HG02852 (cell line): ENCODE results near the gene RPUSD1.

Experiments
- ATAC-seq: cut with Tn5 transposase; IDR thresholded peaks from one replicate; pipeline ENCODE4 v1.9.1; 2021; ENCODE audit warnings: mild to moderate bottlenecking, moderate library complexity; ENCODE audit not compliant: unreplicated experiment

The RPUSD1 gene

GRCh38 chr16:799948-800833 lies 12.0 kb upstream of the RPUSD1 start, which contains the start of gene GNG13:
GNG13 (minus strand) TSS chr16:800734; CDS start chr16:799077, 1,657 bp downstream.
- no peak for ATAC-seq

- no peak for ATAC-seq
Measured at GRCh38 chr16:799111-799947, 11.1 kb upstream of the RPUSD1 start.

GRCh38 chr16:798666-799065 lies 10.5 kb upstream of the RPUSD1 start:
- ATAC-seq, result no peak

- ATAC-seq, result no peak
Measured at GRCh38 chr16:797686-798085, 9.5 kb upstream of the RPUSD1 start.

GRCh38 chr16:797120-797420 lies 8.9 kb upstream of the RPUSD1 start:
- ATAC-seq, result no peak

GRCh38 chr16:796296-797119 lies 8.3 kb upstream of the RPUSD1 start:
- ATAC-seq, result no peak

GRCh38 chr16:795580-796229 lies 7.5 kb upstream of the RPUSD1 start:
- no peak for ATAC-seq

- no peak for ATAC-seq
Measured at GRCh38 chr16:794853-795466, 6.8 kb upstream of the RPUSD1 start.

GRCh38 chr16:794091-794822 lies 6.1 kb upstream of the RPUSD1 start:
- no peak for ATAC-seq

GRCh38 chr16:793414-793813 lies 5.2 kb upstream of the RPUSD1 start:
- ATAC-seq, result no peak

GRCh38 chr16:792221-792995 lies 4.2 kb upstream of the RPUSD1 start:
- ATAC-seq, result no peak

- ATAC-seq, result no peak
Measured at GRCh38 chr16:791131-791530, 3.0 kb upstream of the RPUSD1 start.

GRCh38 chr16:790086-790485 lies 1.9 kb upstream of the RPUSD1 start:
- ATAC-seq, result no peak

- ATAC-seq, result no peak
Measured at GRCh38 chr16:789191-789850, 1.1 kb upstream of the RPUSD1 start.

GRCh38 chr16:788399-789126 lies 382 bp upstream of the RPUSD1 start, which contains the start of gene CHTF18:
CHTF18 (plus strand) TSS chr16:788620; CDS start chr16:788685, 65 bp downstream.
- peak; percentile 75 for ATAC-seq

- ATAC-seq, result no peak
Measured at GRCh38 chr16:787321-787966, 737 bp downstream of the RPUSD1 start.
